H9 (cell line): ENCODE data around the gene USP7. TPM values are rescaled to one million over a fixed set of nuclear protein-coding genes. Genes with fewer than 3 reads are reported as not detected.

Experiments used
- DNase-seq: peaks from one replicate; pipeline ENCODE4 v3.0.0-alpha.2; 2017
- H2AFZ ChIP-seq: one replicate; pipeline ENCODE4 v1.6.1; 2013; ENCODE audit warnings: mild to moderate bottlenecking, low read length, control low read depth, moderate library complexity
- H2AK5ac ChIP-seq: 2 replicates; pipeline ENCODE4 v1.6.1; 2013; ENCODE audit warnings: low read length, control low read depth, mixed read lengths; ENCODE audit not compliant: insufficient read length
- H2BK120ac ChIP-seq: one replicate; pipeline ENCODE4 v1.6.1; 2013; ENCODE audit warnings: low read depth, mild to moderate bottlenecking, low read length, control low read depth, inconsistent platforms; ENCODE audit not compliant: poor library complexity, severe bottlenecking
- H2BK12ac ChIP-seq: 2 replicates; pipeline ENCODE4 v1.6.1; 2013; ENCODE audit warnings: low read length, control low read depth, mixed read lengths, low read depth; ENCODE audit not compliant: insufficient read length
- H2BK15ac ChIP-seq: 2 replicates; pipeline ENCODE4 v1.6.1; 2013; ENCODE audit warnings: low read depth, low read length, control low read depth
- H2BK20ac ChIP-seq: one replicate; pipeline ENCODE4 v1.6.1; 2013; ENCODE audit warnings: low read depth, mild to moderate bottlenecking, low read length, control low read depth, inconsistent platforms; ENCODE audit not compliant: poor library complexity, severe bottlenecking
- H2BK5ac ChIP-seq: 2 replicates; pipeline ENCODE4 v1.6.1; 2013; ENCODE audit warnings: low read length, control low read depth, mixed read lengths; ENCODE audit not compliant: insufficient read length
- H3K14ac ChIP-seq: 2 replicates; pipeline ENCODE4 v1.6.1; 2013; ENCODE audit warnings: low read length, control low read depth; ENCODE audit not compliant: insufficient read depth
- H3K18ac ChIP-seq: 2 replicates; pipeline ENCODE4 v1.6.1; 2013; ENCODE audit warnings: low read depth, mild to moderate bottlenecking, mixed read lengths, low read length, control low read depth; ENCODE audit not compliant: insufficient read length
- H3K23ac ChIP-seq: 2 replicates; pipeline ENCODE4 v1.6.1; 2013; ENCODE audit warnings: low read length, control low read depth, mixed read lengths, low read depth; ENCODE audit not compliant: insufficient read length
- H3K23me2 ChIP-seq: 2 replicates; pipeline ENCODE4 v1.6.1; 2013; ENCODE audit warnings: low read depth, mild to moderate bottlenecking, mixed read lengths, low read length, control low read depth; ENCODE audit not compliant: insufficient read length, poor library complexity, severe bottlenecking
- H3K27ac ChIP-seq: 2 replicates; pipeline ENCODE4 v1.5.1; 2013; ENCODE audit warnings: low read length, control low read depth, mixed read lengths, low read depth; ENCODE audit not compliant: insufficient read length
- H3K27me3 ChIP-seq: 2 replicates; pipeline ENCODE4 v1.6.1; 2013; ENCODE audit warnings: low read length, control low read depth, inconsistent platforms; ENCODE audit not compliant: insufficient read depth
- H3K4ac ChIP-seq: 2 replicates; pipeline ENCODE4 v1.6.1; 2013; ENCODE audit warnings: low read depth, mild to moderate bottlenecking, control low read depth, inconsistent platforms, low read length, moderate library complexity
- H3K4me1 ChIP-seq: 2 replicates; pipeline ENCODE4 v1.6.1; 2013; ENCODE audit warnings: low read length, control low read depth, inconsistent platforms; ENCODE audit not compliant: insufficient read depth
- H3K4me2 ChIP-seq: 2 replicates; pipeline ENCODE4 v1.6.1; 2013; ENCODE audit warnings: low read length, control low read depth, mixed read lengths; ENCODE audit not compliant: insufficient read length, insufficient read depth
- H3K56ac ChIP-seq: 2 replicates; pipeline ENCODE4 v1.6.1; 2013; ENCODE audit warnings: low read depth, mild to moderate bottlenecking, mixed read lengths, low read length, control low read depth; ENCODE audit not compliant: insufficient read length
- H3K79me1 ChIP-seq: 2 replicates; pipeline ENCODE4 v1.6.1; 2013; ENCODE audit warnings: low read depth, mild to moderate bottlenecking, moderate library complexity, low read length, control low read depth, inconsistent platforms; ENCODE audit not compliant: insufficient read depth, poor library complexity, severe bottlenecking
- H3K79me2 ChIP-seq: 2 replicates; pipeline ENCODE4 v1.6.1; 2013; ENCODE audit warnings: low read length, control low read depth, inconsistent platforms; ENCODE audit not compliant: insufficient read depth
- H3K9ac ChIP-seq: 2 replicates; pipeline ENCODE4 v1.6.1; 2013; ENCODE audit warnings: low read length, control low read depth, mixed read lengths; ENCODE audit not compliant: insufficient read length; ENCODE audit errors: extremely low read depth
- H3K9me3 ChIP-seq: one replicate; pipeline ENCODE4 v1.6.1; 2013; ENCODE audit warnings: low read depth, low read length, inconsistent platforms; ENCODE audit not compliant: control insufficient read depth
- H3T11ph ChIP-seq: one replicate; pipeline ENCODE4 v1.6.1; 2013; ENCODE audit warnings: mild to moderate bottlenecking, low read length, control low read depth, inconsistent platforms
- H4K20me1 ChIP-seq: one replicate; pipeline ENCODE4 v1.6.1; 2013; ENCODE audit not compliant: control insufficient read depth, insufficient read length, insufficient read depth
- H4K5ac ChIP-seq: 2 replicates; pipeline ENCODE4 v1.6.1; 2013; ENCODE audit warnings: low read depth, mild to moderate bottlenecking, mixed read lengths, low read length, control low read depth; ENCODE audit not compliant: insufficient read length
- H4K8ac ChIP-seq: replicated peaks from 2 replicates; pipeline ENCODE4 v1.6.1; 2013; ENCODE audit warnings: low read length, control low read depth, mixed read lengths, low read depth; ENCODE audit not compliant: insufficient read length
- H4K91ac ChIP-seq: 2 replicates; pipeline ENCODE4 v1.6.1; 2013; ENCODE audit warnings: low read depth, mild to moderate bottlenecking, moderate library complexity, mixed read lengths, low read length, control low read depth; ENCODE audit not compliant: insufficient read length
- H3K27ac Mint-ChIP-seq, 3 experiments: 2 replicates in 2 of 3; 3 replicates in 1 of 3; pipeline ENCODE4 v1.8.0; 2020 to 2021; ENCODE audit warnings: mixed read lengths in 3 of 3, mild to moderate bottlenecking in 1 of 3, moderate library complexity in 1 of 3
- H3K27me3 Mint-ChIP-seq: 2 replicates; pipeline ENCODE4 v1.8.0; 2021; ENCODE audit warnings: low read depth, mild to moderate bottlenecking, moderate library complexity, mixed read lengths
- H3K36me3 Mint-ChIP-seq, 3 experiments: 2 replicates in 2 of 3; 3 replicates in 1 of 3; pipeline ENCODE4 v1.8.0; 2020 to 2021; ENCODE audit warnings: low read depth in 3 of 3, mixed read lengths in 3 of 3; ENCODE audit not compliant: insufficient read depth in 1 of 3
- H3K4me1 Mint-ChIP-seq, 2 experiments: 2 replicates each; pipeline ENCODE4 v1.8.0; 2020; ENCODE audit warnings: mixed read lengths in 2 of 2
- H3K4me3 Mint-ChIP-seq, 2 experiments: 2 replicates in 1 of 2; 3 replicates in 1 of 2; pipeline ENCODE4 v1.8.0; 2020 to 2021; ENCODE audit warnings: mild to moderate bottlenecking in 2 of 2, mixed read lengths in 2 of 2, moderate library complexity in 1 of 2
- H3K9me3 Mint-ChIP-seq, 2 experiments: 2 replicates in 1 of 2; 3 replicates in 1 of 2; pipeline ENCODE4 v1.8.0; 2020; ENCODE audit warnings: mild to moderate bottlenecking in 2 of 2, mixed read lengths in 2 of 2, moderate library complexity in 1 of 2
- WGBS: extraction: QIAGEN DNeasy Blood & Tissue Kit; methylation state at CpG from one replicate; pipeline ENCODE4 v1.1.7; 2013; ENCODE audit warnings: missing lambda C conversion rate, low lambda C conversion rate, mixed read lengths; ENCODE audit not compliant: insufficient read length; ENCODE audit errors: extremely low coverage; 5-methylcytosine and 5-hydroxymethylcytosine counted together
- total RNA-seq: library from RNA; stranded (reverse); gene quantifications from 2 replicates; pipeline ENCODE4 v1.2.1, GENCODE V29; 2021
- TF ChIP-seq, protein P1 (sequence below): fragments of 200-600 bp; sonication (generic); conservative IDR thresholded peaks from 3 replicates; pipeline ENCODE4 v1.8.0; 2021; ENCODE audit warnings: antibody characterized with exemption, mild to moderate bottlenecking

The USP7 gene
- total RNA-seq, 1 experiment from 2014 or later = 192 TPM

DNA sequence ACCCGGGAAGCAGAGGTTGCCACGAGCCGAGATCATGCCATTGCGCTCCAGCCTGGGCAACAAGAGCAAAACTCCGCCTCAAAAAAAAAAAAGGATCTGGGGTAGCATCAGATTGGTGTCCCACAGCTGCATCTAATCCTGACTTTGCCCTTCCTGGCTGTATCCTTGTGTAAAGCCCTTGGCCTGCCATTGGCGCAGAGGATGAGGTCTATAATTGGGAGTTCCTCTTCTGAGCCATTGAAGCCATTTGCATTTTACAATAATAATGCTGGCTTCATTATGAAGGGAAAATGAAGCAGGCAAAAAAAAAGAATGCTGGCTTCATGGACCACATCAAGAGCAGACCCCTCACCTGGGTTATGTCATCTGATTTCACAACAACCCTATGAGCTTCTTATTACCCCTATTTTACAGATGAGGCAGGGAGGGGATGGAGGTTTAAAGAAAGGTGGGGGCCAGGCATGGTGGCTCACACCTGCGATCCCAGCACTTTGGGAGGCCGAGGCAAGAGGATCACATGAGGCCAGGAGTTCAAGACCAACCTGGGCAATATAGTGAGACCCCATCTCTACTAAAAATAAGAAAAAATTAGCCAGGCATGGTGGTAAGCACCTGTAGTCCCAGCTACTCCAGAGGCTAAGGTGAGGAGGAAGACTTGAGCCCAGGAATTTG is 82.7 kb downstream of the USP7 start:
- H2BK20ac ChIP-seq = no peak overlapping the region
- no peaks in the 10 kb centered on the region for H3K79me1 ChIP-seq
- H3K4me3 Mint-ChIP-seq = no peak overlapping the region
- no peak for DNase-seq
- H3K56ac ChIP-seq = no peak overlapping the region
- H3K27ac ChIP-seq = no peak overlapping the region
- H4K20me1 ChIP-seq = no peaks in the 10 kb centered on the region
- H3K18ac ChIP-seq = no peak overlapping the region
- no peaks in the 10 kb centered on the region; a peak in 1 of 5 replicates for H3K9me3 Mint-ChIP-seq
- H3K4me2 ChIP-seq = no peak overlapping the region
- no peak overlapping the region for H3K4ac ChIP-seq
- no peak overlapping the region for H2AK5ac ChIP-seq
- H3K9ac ChIP-seq = no peak overlapping the region
- no peak overlapping the region for H2BK15ac ChIP-seq
- H2BK12ac ChIP-seq = no peak overlapping the region
- H4K5ac ChIP-seq = no peak overlapping the region
- no peaks in the 10 kb centered on the region for H3K27me3 ChIP-seq
- no peak overlapping the region for H2AFZ ChIP-seq
- H3K14ac ChIP-seq = no peak overlapping the region
- H3K27ac Mint-ChIP-seq = no peak overlapping the region
- H3K9me3 ChIP-seq = no peaks in the 10 kb centered on the region
- H2BK120ac ChIP-seq = no peak overlapping the region
- peaks cover 2% of the 10 kb centered on the region for H3K27me3 Mint-ChIP-seq
- H3K4me1 ChIP-seq = no peaks in the 10 kb centered on the region
- peaks cover 16 to 19% of the 10 kb centered on the region in 2 experiments for H3K4me1 Mint-ChIP-seq
- WGBS = no CpG with 5 or more reads among the region's 8 CpGs
- no peak overlapping the region for H2BK5ac ChIP-seq
- TF ChIP-seq, protein P1, sequence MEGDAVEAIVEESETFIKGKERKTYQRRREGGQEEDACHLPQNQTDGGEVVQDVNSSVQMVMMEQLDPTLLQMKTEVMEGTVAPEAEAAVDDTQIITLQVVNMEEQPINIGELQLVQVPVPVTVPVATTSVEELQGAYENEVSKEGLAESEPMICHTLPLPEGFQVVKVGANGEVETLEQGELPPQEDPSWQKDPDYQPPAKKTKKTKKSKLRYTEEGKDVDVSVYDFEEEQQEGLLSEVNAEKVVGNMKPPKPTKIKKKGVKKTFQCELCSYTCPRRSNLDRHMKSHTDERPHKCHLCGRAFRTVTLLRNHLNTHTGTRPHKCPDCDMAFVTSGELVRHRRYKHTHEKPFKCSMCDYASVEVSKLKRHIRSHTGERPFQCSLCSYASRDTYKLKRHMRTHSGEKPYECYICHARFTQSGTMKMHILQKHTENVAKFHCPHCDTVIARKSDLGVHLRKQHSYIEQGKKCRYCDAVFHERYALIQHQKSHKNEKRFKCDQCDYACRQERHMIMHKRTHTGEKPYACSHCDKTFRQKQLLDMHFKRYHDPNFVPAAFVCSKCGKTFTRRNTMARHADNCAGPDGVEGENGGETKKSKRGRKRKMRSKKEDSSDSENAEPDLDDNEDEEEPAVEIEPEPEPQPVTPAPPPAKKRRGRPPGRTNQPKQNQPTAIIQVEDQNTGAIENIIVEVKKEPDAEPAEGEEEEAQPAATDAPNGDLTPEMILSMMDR = no peak
- no peaks in the 10 kb centered on the region for H3K23me2 ChIP-seq
- H3K23ac ChIP-seq = no peak overlapping the region
- H3K79me2 ChIP-seq = no peaks in the 10 kb centered on the region
- no peak overlapping the region for H4K91ac ChIP-seq
- peaks cover 0 to 3% (median 0%) of the 10 kb centered on the region in 3 experiments; a peak in 1 of 7 replicates for H3K36me3 Mint-ChIP-seq
- H4K8ac ChIP-seq = no peak overlapping the region
- no peak overlapping the region for H3T11ph ChIP-seq
